ENCODE data around the gene WDR18. TPM values are rescaled to one million over a fixed set of nuclear protein-coding genes. Genes with fewer than 3 reads are reported as not detected.

WDR18 gene
- total RNA-seq, 1 donor from 2014 or later = 65.4 TPM

DNA sequence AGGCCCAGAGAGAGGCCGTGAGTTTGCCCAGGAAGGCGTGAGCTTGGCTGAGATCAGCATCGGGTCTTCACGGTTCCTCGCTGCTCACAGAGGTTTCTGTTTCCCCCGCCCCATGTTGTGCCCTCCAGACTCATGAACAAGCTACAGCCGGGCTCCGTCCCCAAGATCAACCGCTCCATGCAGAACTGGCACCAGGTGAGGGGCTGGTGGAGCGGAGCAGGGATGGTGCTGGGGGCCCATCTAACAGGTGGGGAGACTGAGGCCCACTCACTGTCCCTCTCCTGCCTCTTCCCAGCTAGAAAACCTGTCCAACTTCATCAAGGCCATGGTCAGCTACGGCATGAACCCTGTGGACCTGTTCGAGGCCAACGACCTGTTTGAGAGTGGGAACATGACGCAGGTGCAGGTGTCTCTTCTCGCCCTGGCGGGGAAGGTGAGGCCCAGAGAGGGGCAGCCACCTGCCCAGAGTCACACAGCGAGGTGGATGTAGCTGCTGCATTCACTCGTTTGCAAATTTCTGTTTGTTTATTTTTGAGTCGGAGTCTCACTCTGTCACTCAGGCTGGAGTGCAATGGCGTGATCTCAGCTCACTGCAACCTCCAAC, 48.2 kb downstream of the WDR18 start:
- H3K4me1 Mint-ChIP-seq (ENCODE audit: unreplicated experiment) = peaks cover 4% of the 10 kb centered on the region
- H3K27ac Mint-ChIP-seq = peak overlapping the region; percentile 31
- DNase-seq (ENCODE audit: extremely low spot score, unreplicated experiment) = no peak
- no peak for TF ChIP-seq CTCF (conservative IDR thresholded peaks at IDR 0.05)
- H3K9me3 Mint-ChIP-seq = no peaks in the 10 kb centered on the region
- H3K4me3 Mint-ChIP-seq = no peak overlapping the region
- H3K27me3 Mint-ChIP-seq = no peaks in the 10 kb centered on the region
- H3K36me3 Mint-ChIP-seq = peaks cover 8% of the 10 kb centered on the region

GRCh38 chr19:1035998-1036621, 52.0 kb downstream of the WDR18 start:
- no peaks in the 10 kb centered on the region for H3K27me3 Mint-ChIP-seq
- H3K36me3 Mint-ChIP-seq = peaks cover 10% of the 10 kb centered on the region
- peaks cover 21% of the 10 kb centered on the region for H3K4me1 Mint-ChIP-seq (ENCODE audit: unreplicated experiment)
- no peaks in the 10 kb centered on the region for H3K9me3 Mint-ChIP-seq
- H3K4me3 Mint-ChIP-seq = no peak overlapping the region
- no peak for DNase-seq (ENCODE audit: extremely low spot score, unreplicated experiment)
- H3K27ac Mint-ChIP-seq = peak overlapping the region; percentile 82
- no peak for TF ChIP-seq CTCF (conservative IDR thresholded peaks at IDR 0.05)

DNA sequence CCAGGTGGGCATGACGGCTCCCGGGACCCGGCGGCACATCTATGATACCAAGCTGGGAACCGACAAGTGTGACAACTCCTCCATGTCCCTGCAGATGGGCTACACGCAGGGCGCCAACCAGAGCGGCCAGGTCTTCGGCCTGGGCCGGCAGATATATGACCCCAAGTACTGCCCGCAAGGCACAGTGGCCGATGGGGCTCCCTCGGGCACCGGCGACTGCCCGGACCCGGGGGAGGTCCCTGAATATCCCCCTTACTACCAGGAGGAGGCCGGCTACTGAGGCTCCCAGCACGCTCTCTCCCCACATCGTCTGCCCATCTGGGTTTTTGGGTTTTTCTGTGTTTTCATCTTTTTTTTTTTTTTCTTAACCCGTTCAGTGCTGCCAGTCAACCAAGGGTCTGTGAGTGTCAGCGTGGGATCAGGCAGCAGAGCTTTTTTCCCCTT, 53.5 kb downstream of the WDR18 start:
- H3K9me3 Mint-ChIP-seq = no peaks in the 10 kb centered on the region
- TF ChIP-seq CTCF (conservative IDR thresholded peaks at IDR 0.05) = no peak
- H3K27ac Mint-ChIP-seq = peak overlapping the region; percentile 87
- no peaks in the 10 kb centered on the region for H3K27me3 Mint-ChIP-seq
- H3K4me3 Mint-ChIP-seq = peak overlapping the region; percentile 49
- DNase-seq (ENCODE audit: extremely low spot score, unreplicated experiment) = no peak
- peaks cover 24% of the 10 kb centered on the region for H3K4me1 Mint-ChIP-seq (ENCODE audit: unreplicated experiment)
- peaks cover 7% of the 10 kb centered on the region for H3K36me3 Mint-ChIP-seq

- peak overlapping the region; percentile 95 for H3K4me3 Mint-ChIP-seq
Observed at GRCh38 chr19:1038978-1039645, 55.0 kb downstream of the WDR18 start.

More at GRCh38 chr19:1038978-1039645, 55.0 kb downstream of the WDR18 start:
- Mint-ChIP-seq H3K27me3 (no peaks in the 10 kb centered on the region), H3K9me3 (no peaks in the 10 kb centered on the region), H3K36me3 (peaks cover 7% of the 10 kb centered on the region), H3K27ac (peak overlapping the region; percentile 87), H3K4me1 (ENCODE audit: unreplicated experiment) (peaks cover 24% of the 10 kb centered on the region)
- no peak for DNase-seq (ENCODE audit: extremely low spot score, unreplicated experiment)
- no peak for TF ChIP-seq CTCF (conservative IDR thresholded peaks at IDR 0.05)
